K562 (cell line): Measurements from ENCODE around the gene S100G. TPM values are rescaled to one million over a fixed set of nuclear protein-coding genes. Genes with fewer than 3 reads are reported as not detected.

Experiments
- ATAC-seq: fragments of 200-7000 bp; cut with Tn5 transposase; 3 replicates; pipeline ENCODE4 v1.9.1; 2020; ENCODE audit warnings: moderate library complexity
- Bru-seq: library from RNA; stranded (reverse); fragments of 400-500 nt; gene quantifications from one replicate; lab custom pipeline; 2021; lab: Mats Ljungman, UMichigan
- BruChase-seq, 2 experiments: library from RNA; stranded (reverse); fragments of 400-500 nt; gene quantifications; one replicate each; lab custom pipeline; 2021; lab: Mats Ljungman, UMichigan
- BruUV-seq: library from RNA; stranded (reverse); fragments of 400-500 nt; replicated peaks from 2 replicates; lab custom pipeline; 2021; lab: Mats Ljungman, UMichigan
- CTCF ChIA-PET: fragments of 300-600 bp; formaldehyde crosslinking; extraction: SDS; loops from one replicate; lab custom pipeline; 2021; ENCODE audit warnings: low intra/inter-chr PET ratio; lab: Yijun Ruan, JAX
- POLR2A ChIA-PET: fragments of 300-600, 350-650 bp; sonication (Branson Sonifier 250); formaldehyde crosslinking; extraction: SDS; loops from one replicate; lab custom pipeline; 2021; ENCODE audit warnings: antibody characterized with exemption, inconsistent platforms; lab: Yijun Ruan, JAX
- DNase-seq, 4 experiments: peaks; one replicate each; pipeline versions ENCODE4 v3.0.0 to v3.0.0-alpha.2; 2011 to 2018; ENCODE audit warnings: low spot score in 3 of 4, mixed read lengths in 3 of 4; ENCODE audit errors: extremely low read depth in 1 of 4
- FAIRE-seq: peaks from 2 replicates; lab custom pipeline; 2011; peaks lifted over from hg19 to GRCh38; lab: Jason Lieb, UNC
- H2AFZ ChIP-seq: 2 replicates; pipeline ENCODE4 v1.6.0; 2011; ENCODE audit warnings: low read depth, low read length, control low read depth, inconsistent platforms
- H3K27ac ChIP-seq: fragments of 200-600 bp; 3 replicates; pipeline ENCODE4 v1.8.0; 2011; ENCODE audit warnings: low read depth, mild to moderate bottlenecking, control low read depth, inconsistent platforms, low read length, moderate library complexity, mixed read lengths; ENCODE audit errors: extremely low read depth
- H3K27me3 ChIP-seq, 2 experiments: fragments of 300-600 bp in 1 of 2; 2 replicates in 1 of 2; 3 replicates in 1 of 2; pipeline versions ENCODE4 v1.6.0 to v1.8.0; 2011; ENCODE audit warnings: inconsistent platforms in 2 of 2, low read length in 2 of 2, mild to moderate bottlenecking in 1 of 2, mixed read lengths in 1 of 2, moderate library complexity in 1 of 2; ENCODE audit not compliant: control insufficient read depth in 2 of 2, insufficient read depth in 2 of 2
- H3K36me3 ChIP-seq: fragments of 300-600 bp; 3 replicates; pipeline ENCODE4 v1.8.0; 2011; ENCODE audit warnings: mild to moderate bottlenecking, low read length, inconsistent platforms; ENCODE audit not compliant: control insufficient read depth, insufficient read depth
- H3K4me1 ChIP-seq, 2 experiments: fragments of 200-600 bp in 1 of 2; replicated peaks in 1 of 2; 2 replicates in 1 of 2; 3 replicates in 1 of 2; pipeline versions ENCODE4 v1.5.1 to v1.8.0; 2011; ENCODE audit warnings: inconsistent platforms in 2 of 2, low read length in 2 of 2, mild to moderate bottlenecking in 1 of 2, mixed read lengths in 1 of 2, moderate library complexity in 1 of 2; ENCODE audit not compliant: control insufficient read depth in 2 of 2, insufficient read depth in 2 of 2
- H3K4me2 ChIP-seq: 2 replicates; pipeline ENCODE4 v1.6.1; 2011; ENCODE audit warnings: low read length, control low read depth, inconsistent platforms, mixed read lengths; ENCODE audit not compliant: insufficient read depth
- H3K4me3 ChIP-seq: fragments of 200-600 bp; sonication (generic), shearing (Covaris generic); 2 replicates; pipeline ENCODE4 v1.5.1; 2016; ENCODE audit warnings: control low read depth, inconsistent platforms
- H3K79me2 ChIP-seq: fragments of 200-600 bp; 3 replicates; pipeline ENCODE4 v1.8.0; 2011; ENCODE audit warnings: low read length, inconsistent platforms; ENCODE audit not compliant: control insufficient read depth, insufficient read depth
- H3K9ac ChIP-seq, 2 experiments: 2 replicates each; pipeline versions ENCODE4 v1.6.0 to v1.6.1; 2011; ENCODE audit warnings: low read depth in 2 of 2, low read length in 2 of 2, control low read depth in 1 of 2, inconsistent platforms in 1 of 2, mild to moderate bottlenecking in 1 of 2, mixed read lengths in 1 of 2; ENCODE audit not compliant: insufficient read depth in 1 of 2
- H3K9me1 ChIP-seq: one replicate; pipeline ENCODE4 v1.6.0; 2011; ENCODE audit warnings: inconsistent platforms, mild to moderate bottlenecking, low read length, moderate library complexity; ENCODE audit not compliant: control insufficient read depth, insufficient read depth
- H3K9me3 ChIP-seq: replicated peaks from 2 replicates; pipeline ENCODE4 v1.5.1; 2011; ENCODE audit warnings: low read depth, low read length, inconsistent platforms; ENCODE audit not compliant: control insufficient read depth, insufficient read depth
- H4K20me1 ChIP-seq: replicated peaks from 2 replicates; pipeline ENCODE4 v1.6.1; 2011; ENCODE audit warnings: low read length, inconsistent platforms, mixed read lengths; ENCODE audit not compliant: control insufficient read depth, insufficient read depth
- ELF1 ChIP-seq: fragments of 200-800 bp; sonication (Bioruptor generic); IDR thresholded peaks from 2 replicates; pipeline ENCODE4 v1.6.1; 2016; ENCODE audit warnings: missing genetic modification characterization, missing compliant biosample characterization
- JUNB ChIP-seq: fragments of 450-650 bp; formaldehyde crosslinking; conservative IDR thresholded peaks from 2 replicates; pipeline ENCODE4 v1.4.0; 2020; ENCODE audit warnings: mild to moderate bottlenecking
- JUND ChIP-seq, 2 experiments: IDR thresholded peaks; 2 replicates in 1 of 2; 3 replicates in 1 of 2; pipeline ENCODE4 v1.6.1; 2011; ENCODE audit warnings: borderline replicate concordance in 2 of 2, low read depth in 2 of 2, low read length in 2 of 2, improper control_type of control experiment in 1 of 2, missing biosample characterization in 1 of 2, missing genetic modification characterization in 1 of 2, missing genetic modification reagents in 1 of 2
- LEF1 ChIP-seq: fragments of 450-650 bp; IDR thresholded peaks from 2 replicates; pipeline ENCODE4 v1.6.1; 2016; ENCODE audit warnings: mild to moderate bottlenecking
- MLX ChIP-seq, 2 experiments: fragments of 450-650 bp in 1 of 2; sonication (generic) in 1 of 2; formaldehyde crosslinking; conservative IDR thresholded peaks; 2 replicates each; pipeline versions ENCODE4 v1.4.0 to v1.8.1; 2020 to 2022; ENCODE audit warnings: mild to moderate bottlenecking in 1 of 2, missing genetic modification reagents in 1 of 2
- NCOA6 ChIP-seq: fragments of 450-650 bp; IDR thresholded peaks from 2 replicates; pipeline ENCODE4 v1.6.1; 2017; ENCODE audit warnings: mild to moderate bottlenecking
- NFIC ChIP-seq: fragments of 450-650 bp; IDR thresholded peaks from 2 replicates; pipeline ENCODE4 v1.6.1; 2017; ENCODE audit warnings: mild to moderate bottlenecking, inconsistent platforms
- NFIX ChIP-seq: fragments of 250-450 bp; sonication (Bioruptor Pico); IDR thresholded peaks from 2 replicates; pipeline ENCODE4 v1.4.0; 2020; ENCODE audit warnings: low read depth, mild to moderate bottlenecking, moderate library complexity
- POLR2A ChIP-seq: fragments of 450-650 bp; conservative IDR thresholded peaks from 2 replicates; pipeline ENCODE4 v1.6.1; 2016
- RAD51 ChIP-seq: fragments of 450-650 bp; IDR thresholded peaks from 2 replicates; pipeline ENCODE4 v1.7.1; 2016; ENCODE audit warnings: low read depth, mild to moderate bottlenecking, borderline replicate concordance
- TOE1 ChIP-seq, 2 experiments: fragments of 450-650 bp in 1 of 2; sonication (generic) in 1 of 2; formaldehyde crosslinking in 1 of 2; IDR thresholded peaks; 2 replicates each; pipeline versions ENCODE4 v1.7.1 to v1.8.0; 2016 to 2022; ENCODE audit warnings: borderline replicate concordance in 2 of 2, mild to moderate bottlenecking in 2 of 2, antibody characterized with exemption in 1 of 2, inconsistent platforms in 1 of 2, low read depth in 1 of 2, missing genetic modification reagents in 1 of 2, moderate library complexity in 1 of 2
- ZSCAN32 ChIP-seq: fragments of 450-650 bp; formaldehyde crosslinking; IDR thresholded peaks from 2 replicates; pipeline ENCODE4 v1.4.0; 2020; ENCODE audit warnings: mild to moderate bottlenecking, moderate library complexity
- WGBS: fragments of 100-300 bp; shearing (Covaris generic); methylation state at CpG from one replicate; pipeline ENCODE4 v1.1.6; 2016; ENCODE audit warnings: low coverage, mixed read lengths; ENCODE audit not compliant: insufficient coverage; ENCODE audit errors: missing lambda C conversion rate; 5-methylcytosine and 5-hydroxymethylcytosine counted together
- in situ Hi-C: fragments of 300-500 bp; cut with MboI; formaldehyde crosslinking; loops from 4 replicates; pipeline ENCODE4 v1.15.0; 2018; ENCODE audit warnings: inconsistent platforms, mixed read lengths
- intact Hi-C: fragments of 100-400 bp; cut with micrococcal nuclease; formaldehyde crosslinking; loops from 2 replicates; pipeline ENCODE4 v1.14.2; 2022
- long read RNA-seq, 3 experiments: library from polyadenylated mRNA in 2 of 3; library from RNA in 1 of 3; unstranded in 2 of 3; stranded (forward) in 1 of 3; transcript quantifications; one replicate each; pipeline ENCODE4 v2.0.0, GENCODE V29; 2019 to 2022
- polyA minus RNA-seq, 3 experiments: library from RNA; depleted of rRNA, polyadenylated mRNA; stranded (reverse); fragments of >200 nt; gene quantifications; 2 replicates each; pipeline ENCODE4 v1.2.3, GENCODE V29; 2011
- polyA plus RNA-seq, 8 experiments: library from polyadenylated mRNA; depleted of rRNA in 4 of 8; stranded (reverse) in 5 of 8; unstranded in 3 of 8; fragments of >200 nt; fragmentation: Nextera tagmentation in 2 of 8; fragmentation: Illumina TruSeq in 1 of 8; extraction: Ambion mirVana in 2 of 8; extraction: Trizol in 1 of 8; gene quantifications; 2 replicates each; pipeline versions ENCODE4 v1.2.1 to v1.2.3, GENCODE V29; 2011 to 2014; ENCODE audit warnings: inconsistent platforms in 1 of 8, missing spikeins in 1 of 8
- total RNA-seq, 7 experiments: library from RNA; depleted of rRNA in 6 of 7; stranded (reverse); fragments of >200 nt in 6 of 7; fragmentation: Illumina TruSeq in 2 of 7; extraction: Trizol in 2 of 7; gene quantifications; 2 replicates each; pipeline versions ENCODE4 v1.2.1 to v1.2.3, GENCODE V29; 2011 to 2021; ENCODE audit warnings: low replicate concordance in 1 of 7

The S100G gene
- total RNA-seq (2011; cell fraction: chromatin; rRNA removed; ENCODE audit: low replicate concordance), result not detected in 2 replicates
- total RNA-seq (2011; cell fraction: nucleolus; rRNA removed), result not detected in 2 replicates
- total RNA-seq (2011; cell fraction: nucleoplasm; rRNA removed), result not detected in 2 replicates
- total RNA-seq (2014; rRNA removed) (not detected in 2 replicates), total RNA-seq (2014; rRNA removed; fragmentation: Illumina TruSeq; extraction: Trizol) (not detected in 2 replicates), total RNA-seq (2015; rRNA removed; fragmentation: Illumina TruSeq; extraction: Trizol) (not detected in 2 replicates), total RNA-seq (2021) (not detected in 2 replicates), polyA plus RNA-seq (2011; rRNA removed) (not detected in 2 replicates), polyA plus RNA-seq (2014; fragmentation: Illumina TruSeq; extraction: Trizol) (not detected in 2 replicates), polyA plus RNA-seq (2014; fragmentation: Nextera tagmentation; extraction: Ambion mirVana) (not detected), polyA plus RNA-seq (2014; rRNA removed) (not detected in 2 replicates), polyA minus RNA-seq (2011; rRNA and poly(A)+ RNA removed) (not detected in 2 replicates), Bru-seq, nascent RNA (not detected), BruChase-seq, experiment 1, labeled RNA remaining after a 2-hour chase (not detected), BruChase-seq, experiment 2, labeled RNA remaining after a 6-hour chase (not detected)
- not detected in 2 replicates for polyA plus RNA-seq (2011; cell fraction: cytosol; rRNA removed)
- not detected in 2 replicates for polyA plus RNA-seq (2011; cell fraction: nucleus; rRNA removed)
- polyA plus RNA-seq (2012), result not detected in 2 replicates
- not detected in 2 replicates for polyA minus RNA-seq (2011; cell fraction: cytosol; rRNA and poly(A)+ RNA removed)
- not detected in 2 replicates for polyA minus RNA-seq (2011; cell fraction: nucleus; rRNA and poly(A)+ RNA removed)
- long read RNA-seq, experiment 1, result 0 reads
- long read RNA-seq, experiment 2, result 0 reads
- long read RNA-seq, experiment 3, result 0 reads

DNA sequence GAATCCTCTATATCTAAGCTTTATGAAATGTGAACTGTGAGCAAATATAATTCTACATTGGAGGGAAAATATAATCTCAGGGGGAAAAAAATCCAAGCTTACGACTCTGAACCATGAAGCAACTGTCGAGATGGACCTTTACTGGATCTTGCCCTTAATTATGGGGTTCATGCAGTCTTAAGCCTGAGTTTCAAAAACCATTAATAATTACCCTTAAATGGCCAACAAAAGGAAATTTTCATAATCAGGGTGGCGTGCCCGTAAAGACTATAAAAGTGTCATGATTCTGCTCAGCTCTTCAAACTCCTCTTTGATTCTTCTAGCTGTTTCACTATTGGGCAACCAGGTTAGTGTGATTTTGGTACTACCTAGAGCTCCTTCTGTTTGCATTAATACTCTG, at the start of gene S100G:
Gene S100G (plus strand): TSS at position 301 of the 400 bp plus-strand sequence. CDS start 849 bp downstream, outside the sequence.
- no peak for ATAC-seq

More for the DNA sequence above, at the start of gene S100G:
- in situ Hi-C loops, result loop anchor here (25.0 kb wide), 1 partner anchor 388 kb away; no protein-coding TSS in a partner anchor
- no TSS peak for BruUV-seq
- WGBS, result 93% methylated on average over 4 of the region's 4 CpGs
- no peak within 1 kb of the TSS for H3K27ac ChIP-seq
- H3K4me2 ChIP-seq, result no peak within 1 kb of the TSS
- H3K4me1 ChIP-seq, result no peaks in the 10 kb centered on the region
- no peaks in the 10 kb centered on the region for H3K36me3 ChIP-seq
- intact Hi-C loops, result no loop called here
- H2AFZ ChIP-seq, result no peak within 1 kb of the TSS
- CTCF ChIA-PET, result no interaction called here
- no peaks in the 10 kb centered on the region for H4K20me1 ChIP-seq
- no peaks in the 10 kb centered on the region for H3K27me3 ChIP-seq
- no peak within 1 kb of the TSS for H3K4me3 ChIP-seq
- POLR2A ChIA-PET, result no interaction called here
- H3K9me1 ChIP-seq, result no peaks in the 10 kb centered on the region
- TF ChIP-seq LEF1 (no peak), ELF1 (tag) (no peak), NCOA6 (no peak), NFIC (no peak), JUNB (CRISPR knock-in tag) (no peak), TOE1 (IDR thresholded peaks at IDR 0.05; ENCODE audit: borderline replicate concordance) (no peak), TOE1 (CRISPR knock-in tag; IDR thresholded peaks at IDR 0.05; ENCODE audit: borderline replicate concordance, low read depth) (no peak), JUND (IDR thresholded peaks at IDR 0.05; ENCODE audit: borderline replicate concordance, low read depth, low read length) (no peak), JUND (tag; IDR thresholded peaks at IDR 0.05; ENCODE audit: borderline replicate concordance, low read depth, low read length) (no peak), NFIX (CRISPR knock-in tag) (no peak), MLX (CRISPR knock-in tag; conservative IDR thresholded peaks at IDR 0.05) (no peak), POLR2A (no peak), ZSCAN32 (CRISPR knock-in tag) (no peak), RAD51 (no peak)
- DNase-seq (no peak), FAIRE-seq (no peak)
- H3K9me3 ChIP-seq, result no peaks in the 10 kb centered on the region
- H3K79me2 ChIP-seq, result no peaks in the 10 kb centered on the region
- no peak within 1 kb of the TSS for H3K9ac ChIP-seq
